ENCODE results near the gene FOXN3. TPM values are rescaled to one million over a fixed set of nuclear protein-coding genes. Genes with fewer than 3 reads are reported as not detected.

The FOXN3 gene
- total RNA-seq, 2 experiments from 2014 or later: 124 to 127 TPM

- ATAC-seq (ENCODE audit: poor library complexity): no peak
- Mint-ChIP-seq H3K4me3 (no peak overlapping the region), H3K27me3 (no peaks in the 10 kb centered on the region), H3K27ac (no peak overlapping the region), H3K36me3 (ENCODE audit: low read depth) (peaks cover 31% of the 10 kb centered on the region), H3K9me3 (no peaks in the 10 kb centered on the region), H3K4me1 (ENCODE audit: low read depth) (peaks cover 72% of the 10 kb centered on the region)
- Histone ChIP-seq H3K27ac (ENCODE audit: low read depth in 1 of 2, low read length in 2 of 2) (no peak overlapping the region), H3K27me3 (ENCODE audit: control insufficient read depth in 1 of 2, insufficient read depth in 2 of 2, low read length in 2 of 2) (no peaks in the 10 kb centered on the region), H3K9me3 (ENCODE audit: control insufficient read depth in 1 of 2, insufficient read depth in 1 of 2, low read length in 2 of 2) (no peaks in the 10 kb centered on the region), H3K4me1 (ENCODE audit: insufficient read depth, low read length) (peaks cover 14% of the 10 kb centered on the region), H3K4me3 (ENCODE audit: low read length) (no peak overlapping the region), H3K36me3 (ENCODE audit: insufficient read depth, low read length) (peaks cover 5% of the 10 kb centered on the region)
- ChIA-PET CTCF (no interaction called here), POLR2A (no interaction called here)
- no peak for TF ChIP-seq CTCF (IDR thresholded peaks at IDR 0.05)
- DNase-seq: no peak
- intact Hi-C loops (cut with DNase I, micrococcal nuclease): no loop called here
Measured at GRCh38 chr14:89247457-89248122, 169.4 kb downstream of the FOXN3 start.

- ChIA-PET POLR2A (no interaction called here), CTCF (no interaction called here)
- Mint-ChIP-seq H3K4me1 (ENCODE audit: low read depth) (peaks cover 76% of the 10 kb centered on the region), H3K36me3 (ENCODE audit: low read depth) (peaks cover 24% of the 10 kb centered on the region), H3K9me3 (no peaks in the 10 kb centered on the region), H3K4me3 (no peak overlapping the region), H3K27ac (no peak overlapping the region), H3K27me3 (no peaks in the 10 kb centered on the region)
- Histone ChIP-seq H3K9me3 (ENCODE audit: control insufficient read depth in 1 of 2, insufficient read depth in 1 of 2, low read length in 2 of 2) (no peaks in the 10 kb centered on the region), H3K27ac (ENCODE audit: low read depth in 1 of 2, low read length in 2 of 2) (no peak overlapping the region), H3K4me3 (ENCODE audit: low read length) (no peak overlapping the region), H3K27me3 (ENCODE audit: control insufficient read depth in 1 of 2, insufficient read depth in 2 of 2, low read length in 2 of 2) (no peaks in the 10 kb centered on the region), H3K4me1 (ENCODE audit: insufficient read depth, low read length) (peaks cover 22% of the 10 kb centered on the region), H3K36me3 (ENCODE audit: insufficient read depth, low read length) (peaks cover 5% of the 10 kb centered on the region)
- DNase-seq: no peak
- intact Hi-C loops (cut with DNase I, micrococcal nuclease): no loop called here
- no peak for TF ChIP-seq CTCF (IDR thresholded peaks at IDR 0.05)
- ATAC-seq (ENCODE audit: poor library complexity): no peak
Measured at GRCh38 chr14:89246290-89246689, 170.7 kb downstream of the FOXN3 start.

GRCh38 chr14:89245802-89246201, 171.2 kb downstream of the FOXN3 start:
- ATAC-seq (ENCODE audit: poor library complexity): no peak
- POLR2A ChIA-PET: no interaction called here
- DNase-seq: no peak
- H3K27ac ChIP-seq (ENCODE audit: low read depth in 1 of 2, low read length in 2 of 2): no peak overlapping the region
- no peaks in the 10 kb centered on the region for H3K9me3 ChIP-seq (ENCODE audit: control insufficient read depth in 1 of 2, insufficient read depth in 1 of 2, low read length in 2 of 2)
- no peak overlapping the region for H3K27ac Mint-ChIP-seq
- no peaks in the 10 kb centered on the region for H3K27me3 Mint-ChIP-seq
- H3K9me3 Mint-ChIP-seq: no peaks in the 10 kb centered on the region
- H3K4me1 Mint-ChIP-seq (ENCODE audit: low read depth): peaks cover 76% of the 10 kb centered on the region
- intact Hi-C loops (cut with DNase I, micrococcal nuclease): no loop called here
- H3K36me3 ChIP-seq (ENCODE audit: insufficient read depth, low read length): peaks cover 5% of the 10 kb centered on the region
- no peaks in the 10 kb centered on the region for H3K27me3 ChIP-seq (ENCODE audit: control insufficient read depth in 1 of 2, insufficient read depth in 2 of 2, low read length in 2 of 2)
- no peak overlapping the region for H3K4me3 ChIP-seq (ENCODE audit: low read length)
- H3K4me1 ChIP-seq (ENCODE audit: insufficient read depth, low read length): peaks cover 26% of the 10 kb centered on the region
- H3K4me3 Mint-ChIP-seq: no peak overlapping the region
- peaks cover 24% of the 10 kb centered on the region for H3K36me3 Mint-ChIP-seq (ENCODE audit: low read depth)
- CTCF ChIA-PET: no interaction called here
- no peak for TF ChIP-seq CTCF (IDR thresholded peaks at IDR 0.05)
